Measurements from ENCODE around the gene GLT1D1. TPM values are rescaled to one million over a fixed set of nuclear protein-coding genes. Genes with fewer than 3 reads are reported as not detected.

The GLT1D1 gene
- total RNA-seq, 1 donor from 2014 or later = 5.4 TPM

GRCh38 chr12:128823216-128823915, 29.9 kb upstream of the GLT1D1 start:
- Histone ChIP-seq H3K9me3 (ENCODE audit: low read depth) (no peaks in the 10 kb centered on the region), H3K36me3 (no peaks in the 10 kb centered on the region), H3K27ac (no peak overlapping the region), H3F3A (ENCODE audit: low read depth) (peaks cover 23% of the 10 kb centered on the region), H3K9ac (peak overlapping the region; percentile 75), H3K4me1 (peaks cover 42% of the 10 kb centered on the region), H4K20me1 (ENCODE audit: low read depth) (peaks cover 49% of the 10 kb centered on the region), H3K4me2 (peak overlapping the region; percentile 95), H3K4me3 (peak overlapping the region; percentile 86), H2AFZ (replicated peaks) (peak overlapping the region; percentile 72), H3K27me3 (no peaks in the 10 kb centered on the region), H3K79me2 (ENCODE audit: low read depth) (peaks cover 51% of the 10 kb centered on the region)
- DNase-seq (ENCODE audit: low spot score) = no peak
- H3K9me3 Mint-ChIP-seq = no peaks in the 10 kb centered on the region
- TF ChIP-seq EZH2 (IDR thresholded peaks at IDR 0.05) (no peak), EZH2phosphoT487 (IDR thresholded peaks at IDR 0.05) (no peak), CTCF (IDR thresholded peaks at IDR 0.05) (no peak)
- H3K27ac Mint-ChIP-seq = no peak overlapping the region
- H3K4me1 Mint-ChIP-seq = peaks cover 35% of the 10 kb centered on the region
- H3K36me3 Mint-ChIP-seq = peaks cover 13% of the 10 kb centered on the region
- H3K27me3 Mint-ChIP-seq (ENCODE audit: insufficient read depth, low read depth) = no peaks in the 10 kb centered on the region
- peak overlapping the region; percentile 91 for H3K4me3 Mint-ChIP-seq

- peak within 1 kb of the TSS; percentile 93 for H3K27ac ChIP-seq
- no peaks in the 10 kb centered on the region for H3K9me3 ChIP-seq (ENCODE audit: low read depth)
- H3K36me3 Mint-ChIP-seq = peaks cover 13% of the 10 kb centered on the region
- peaks cover 23% of the 10 kb centered on the region for H3F3A ChIP-seq (ENCODE audit: low read depth)
- H3K4me3 ChIP-seq = peak within 1 kb of the TSS; percentile 86
- peaks cover 2% of the 10 kb centered on the region for H3K27me3 Mint-ChIP-seq (ENCODE audit: insufficient read depth, low read depth)
- peaks cover 31% of the 10 kb centered on the region for H3K4me1 Mint-ChIP-seq
- peaks cover 41% of the 10 kb centered on the region for H4K20me1 ChIP-seq (ENCODE audit: low read depth)
- H3K27ac Mint-ChIP-seq = peak within 1 kb of the TSS; percentile 96
- H3K27me3 ChIP-seq = no peaks in the 10 kb centered on the region
- peaks cover 34% of the 10 kb centered on the region for H3K4me1 ChIP-seq
- no peaks in the 10 kb centered on the region for H3K9me3 Mint-ChIP-seq
- peak within 1 kb of the TSS; percentile 95 for H3K4me2 ChIP-seq
- no peaks in the 10 kb centered on the region for H3K36me3 ChIP-seq
- DNase-seq (ENCODE audit: low spot score) = peak; percentile 99
- H2AFZ ChIP-seq (replicated peaks) = peak within 1 kb of the TSS; percentile 72
- peak within 1 kb of the TSS; percentile 91 for H3K4me3 Mint-ChIP-seq
- peaks cover 43% of the 10 kb centered on the region for H3K79me2 ChIP-seq (ENCODE audit: low read depth)
- peak within 1 kb of the TSS; percentile 89 for H3K9ac ChIP-seq
- no peak for TF ChIP-seq EZH2phosphoT487 (IDR thresholded peaks at IDR 0.05)
- TF ChIP-seq EZH2 (IDR thresholded peaks at IDR 0.05) = peak; percentile 21
- TF ChIP-seq CTCF (IDR thresholded peaks at IDR 0.05) = peak; percentile 27
Measured at GRCh38 chr12:128823916-128824839, 29.1 kb upstream of the GLT1D1 start, which contains the start of gene SLC15A4. SLC15A4 (minus strand) TSS chr12:128823958; CDS start chr12:128823943, 15 bp downstream.

GRCh38 chr12:128825835-128826234, 27.4 kb upstream of the GLT1D1 start:
- peak overlapping the region; percentile 69 for H3K4me3 Mint-ChIP-seq
- Histone ChIP-seq H3K36me3 (no peaks in the 10 kb centered on the region), H3K27me3 (no peaks in the 10 kb centered on the region), H4K20me1 (ENCODE audit: low read depth) (peaks cover 24% of the 10 kb centered on the region), H3K9me3 (ENCODE audit: low read depth) (no peaks in the 10 kb centered on the region), H3K9ac (no peak overlapping the region), H3K79me2 (ENCODE audit: low read depth) (peaks cover 27% of the 10 kb centered on the region), H2AFZ (replicated peaks) (no peak overlapping the region), H3F3A (ENCODE audit: low read depth) (peaks cover 9% of the 10 kb centered on the region), H3K27ac (no peak overlapping the region), H3K4me2 (peak overlapping the region; percentile 14), H3K4me3 (no peak overlapping the region), H3K4me1 (peaks cover 21% of the 10 kb centered on the region)
- H3K36me3 Mint-ChIP-seq = peaks cover 7% of the 10 kb centered on the region
- no peak for TF ChIP-seq EZH2phosphoT487 (IDR thresholded peaks at IDR 0.05)
- no peak for TF ChIP-seq CTCF (IDR thresholded peaks at IDR 0.05)
- TF ChIP-seq EZH2 (IDR thresholded peaks at IDR 0.05) = no peak
- no peak overlapping the region for H3K27ac Mint-ChIP-seq
- H3K4me1 Mint-ChIP-seq = peaks cover 19% of the 10 kb centered on the region
- H3K27me3 Mint-ChIP-seq (ENCODE audit: insufficient read depth, low read depth) = peaks cover 2% of the 10 kb centered on the region
- no peaks in the 10 kb centered on the region for H3K9me3 Mint-ChIP-seq
- no peak for DNase-seq (ENCODE audit: low spot score)
